Left lung (tissue), 10 donors: ENCODE results near the gene SFT2D2. TPM values are rescaled to one million over a fixed set of nuclear protein-coding genes. Genes with fewer than 3 reads are reported as not detected.

Experiments
- ATAC-seq: fragments of 200-7000 bp; cut with Tn5 transposase; one replicate; pipeline ENCODE4 v1.9.1; 2020; ENCODE audit warnings: moderate library complexity
- DNase-seq, 4 donors: peaks; one replicate each; pipeline ENCODE4 v3.0.0-alpha.2; 2013 to 2020
- H3K27ac ChIP-seq, 2 donors: fragments of 200-600 bp; sonication (generic) in 1 of 2; one replicate each; pipeline versions ENCODE4 v1.5.0 to v1.8.0; 2020 to 2021
- H3K27me3 ChIP-seq, 2 donors: fragments of 200-600 bp; sonication (generic) in 1 of 2; one replicate each; pipeline versions ENCODE4 v1.5.0 to v1.8.0; 2020 to 2021
- H3K36me3 ChIP-seq, 2 donors: fragments of 200-600 bp; sonication (generic) in 1 of 2; one replicate each; pipeline versions ENCODE4 v1.5.0 to v1.8.0; 2020 to 2021
- H3K4me1 ChIP-seq, 2 donors: fragments of 200-600 bp; one replicate each; pipeline ENCODE4 v1.8.0; 2021
- H3K4me3 ChIP-seq, 2 donors: fragments of 200-600 bp; sonication (generic) in 1 of 2; one replicate each; pipeline versions ENCODE4 v1.5.0 to v1.8.0; 2020 to 2021; ENCODE audit warnings: mild to moderate bottlenecking in 1 of 2
- H3K9me3 ChIP-seq, 2 donors: fragments of 200-600 bp; sonication (generic) in 1 of 2; one replicate each; pipeline versions ENCODE4 v1.5.0 to v1.8.0; 2020 to 2021
- intact Hi-C, 2 donors: fragments of 100-400 bp; cut with DNase I; formaldehyde crosslinking; loops; one replicate each; pipeline versions ENCODE4 v1.11.2 to v1.14.2; 2022
- polyA plus RNA-seq, 6 donors: library from polyadenylated mRNA; unstranded; fragments of 120-200 nt; gene quantifications; one replicate each; pipeline ENCODE4 v1.2.1, GENCODE V29; 2013; ENCODE audit not compliant: insufficient read length in 6 of 6
- total RNA-seq, 2 donors: library from RNA; stranded (reverse); fragmentation: NEBNext Ultra II Directional; extraction: Animal tissue kit (Norgen Biotek cat#: 25700); gene quantifications; one replicate each; pipeline ENCODE4 v1.2.1, GENCODE V29; 2021
- TF ChIP-seq, protein P1 (sequence below), 2 donors: fragments of 200-600 bp; sonication (generic) in 1 of 2; IDR thresholded peaks; one replicate each; pipeline versions ENCODE4 v1.5.0 to v1.8.0; 2021; ENCODE audit warnings: antibody characterized with exemption in 2 of 2
- donor health status: DM: no; HTN: yes; CAD: no.
- donor health status: DM: no; HTN: no; CAD: no.

The SFT2D2 gene
- total and polyA plus RNA-seq, 8 donors = 21.2 to 85.9 (median 23.8) TPM

DNA sequence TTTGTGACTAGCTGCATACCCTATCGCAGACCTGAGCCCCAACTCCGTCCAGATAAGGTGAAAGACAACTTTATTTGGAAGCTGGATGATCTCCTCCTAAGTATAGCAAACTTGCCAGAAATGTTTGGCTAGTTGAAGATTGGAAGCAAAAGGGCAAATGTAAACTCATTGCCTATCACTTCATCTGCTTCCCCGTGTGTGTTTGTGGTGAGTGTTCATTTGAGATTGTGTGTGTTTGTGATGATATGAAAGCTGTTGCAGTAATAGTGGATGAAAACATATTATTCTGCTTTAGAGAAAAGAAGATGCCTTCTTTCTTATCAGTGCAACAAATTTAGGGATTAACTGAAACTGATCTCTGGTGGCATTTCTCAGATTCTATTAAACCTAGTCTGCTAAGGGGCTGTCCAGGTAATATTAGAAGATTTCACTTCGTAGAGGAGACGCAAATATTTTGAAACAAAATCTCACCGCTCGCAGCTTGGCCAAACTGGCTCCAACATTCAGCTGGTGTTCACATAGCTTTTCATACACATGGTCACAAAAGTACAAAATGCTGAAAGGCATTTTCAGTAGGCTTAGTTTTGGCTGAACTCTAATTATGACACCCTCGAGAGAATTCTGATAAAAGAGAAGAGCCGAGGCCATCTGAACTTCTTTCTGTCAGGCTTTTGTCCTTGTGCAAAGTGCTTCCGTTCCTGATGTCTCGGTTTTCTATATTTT lies 56.0 kb downstream of the SFT2D2 start:
- no peaks in the 10 kb centered on the region for H3K4me1 ChIP-seq
- intact Hi-C loops = no loop called here
- no peaks in the 10 kb centered on the region for H3K36me3 ChIP-seq
- ATAC-seq = no peak
- H3K9me3 ChIP-seq = peaks cover 0 to 3% of the 10 kb centered on the region in 2 donors
- no peaks in the 10 kb centered on the region for H3K27me3 ChIP-seq
- H3K4me3 ChIP-seq = no peak overlapping the region
- H3K27ac ChIP-seq = no peak overlapping the region
- DNase-seq = peak in 2 of 4 donors; percentile 42 to 53
- TF ChIP-seq, protein P1, sequence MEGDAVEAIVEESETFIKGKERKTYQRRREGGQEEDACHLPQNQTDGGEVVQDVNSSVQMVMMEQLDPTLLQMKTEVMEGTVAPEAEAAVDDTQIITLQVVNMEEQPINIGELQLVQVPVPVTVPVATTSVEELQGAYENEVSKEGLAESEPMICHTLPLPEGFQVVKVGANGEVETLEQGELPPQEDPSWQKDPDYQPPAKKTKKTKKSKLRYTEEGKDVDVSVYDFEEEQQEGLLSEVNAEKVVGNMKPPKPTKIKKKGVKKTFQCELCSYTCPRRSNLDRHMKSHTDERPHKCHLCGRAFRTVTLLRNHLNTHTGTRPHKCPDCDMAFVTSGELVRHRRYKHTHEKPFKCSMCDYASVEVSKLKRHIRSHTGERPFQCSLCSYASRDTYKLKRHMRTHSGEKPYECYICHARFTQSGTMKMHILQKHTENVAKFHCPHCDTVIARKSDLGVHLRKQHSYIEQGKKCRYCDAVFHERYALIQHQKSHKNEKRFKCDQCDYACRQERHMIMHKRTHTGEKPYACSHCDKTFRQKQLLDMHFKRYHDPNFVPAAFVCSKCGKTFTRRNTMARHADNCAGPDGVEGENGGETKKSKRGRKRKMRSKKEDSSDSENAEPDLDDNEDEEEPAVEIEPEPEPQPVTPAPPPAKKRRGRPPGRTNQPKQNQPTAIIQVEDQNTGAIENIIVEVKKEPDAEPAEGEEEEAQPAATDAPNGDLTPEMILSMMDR (IDR thresholded peaks at IDR 0.05) = no peak

DNA sequence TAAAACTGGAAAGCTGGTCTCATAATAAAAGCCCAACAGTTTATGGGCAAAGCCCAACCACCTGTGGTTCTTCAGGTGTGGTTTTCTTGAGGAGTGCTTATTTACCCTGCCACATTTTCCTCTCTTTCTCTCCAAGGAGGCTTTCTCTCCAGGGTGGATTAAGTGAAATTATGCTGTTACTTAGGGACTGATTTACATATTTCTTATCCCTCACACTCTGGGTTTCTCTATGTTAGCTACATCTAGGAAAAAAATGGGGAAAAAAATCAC lies 59.7 kb downstream of the SFT2D2 start:
- DNase-seq = no peak
- peak; percentile 57 for ATAC-seq
- Histone ChIP-seq H3K4me3 (no peak overlapping the region), H3K36me3 (no peaks in the 10 kb centered on the region), H3K27ac (no peak overlapping the region), H3K4me1 (no peaks in the 10 kb centered on the region), H3K9me3 (no peaks in the 10 kb centered on the region), H3K27me3 (no peaks in the 10 kb centered on the region)
- TF ChIP-seq, protein P1 (IDR thresholded peaks at IDR 0.05) = no peak
- intact Hi-C loops = no loop called here

- TF ChIP-seq, protein P1 (IDR thresholded peaks at IDR 0.05) = no peak
- Histone ChIP-seq H3K27me3 (no peaks in the 10 kb centered on the region), H3K27ac (no peak overlapping the region), H3K9me3 (no peaks in the 10 kb centered on the region), H3K36me3 (no peaks in the 10 kb centered on the region), H3K4me1 (no peaks in the 10 kb centered on the region), H3K4me3 (no peak overlapping the region)
- DNase-seq (no peak), ATAC-seq (no peak)
- intact Hi-C loops = no loop called here
Observed at GRCh38 chr1:168285971-168286927, 60.4 kb downstream of the SFT2D2 start.

GRCh38 chr1:168287237-168287664 lies 61.4 kb downstream of the SFT2D2 start:
- intact Hi-C loops = no loop called here
- Histone ChIP-seq H3K27ac (no peak overlapping the region), H3K27me3 (no peaks in the 10 kb centered on the region), H3K4me1 (no peaks in the 10 kb centered on the region), H3K36me3 (no peaks in the 10 kb centered on the region), H3K4me3 (no peak overlapping the region), H3K9me3 (no peaks in the 10 kb centered on the region)
- TF ChIP-seq, protein P1 (IDR thresholded peaks at IDR 0.05) = no peak
- DNase-seq (no peak), ATAC-seq (no peak)
